Muscle layer of duodenum (tissue), 2 donors: ENCODE measurements around the gene TYMS.

ENCODE experiments used
- H3K27ac ChIP-seq: one replicate; pipeline ENCODE4 v1.7.0; 2013; ENCODE audit warnings: mild to moderate bottlenecking, low read length
- H3K27me3 ChIP-seq: one replicate; pipeline ENCODE4 v1.7.0; 2013; ENCODE audit warnings: low read depth, mild to moderate bottlenecking, control low read depth, low read length
- H3K36me3 ChIP-seq, 2 donors: one replicate each; pipeline ENCODE4 v1.7.0; 2013; ENCODE audit warnings: low read length in 2 of 2, control low read depth in 1 of 2, mild to moderate bottlenecking in 1 of 2; ENCODE audit not compliant: insufficient read depth in 2 of 2, control insufficient read depth in 1 of 2
- H3K4me1 ChIP-seq, 2 donors: one replicate each; pipeline ENCODE4 v1.7.0; 2013; ENCODE audit warnings: low read length in 2 of 2, mild to moderate bottlenecking in 2 of 2, control low read depth in 1 of 2, moderate library complexity in 1 of 2; ENCODE audit not compliant: insufficient read depth in 2 of 2, control insufficient read depth in 1 of 2
- H3K4me3 ChIP-seq, 2 donors: one replicate each; pipeline ENCODE4 v1.7.0; 2013; ENCODE audit warnings: low read length in 2 of 2, low read depth in 1 of 2, mild to moderate bottlenecking in 1 of 2
- H3K9me3 ChIP-seq, 2 donors: one replicate each; pipeline ENCODE4 v1.7.0; 2013; ENCODE audit warnings: low read length in 2 of 2, control low read depth in 1 of 2, mild to moderate bottlenecking in 1 of 2; ENCODE audit not compliant: control insufficient read depth in 1 of 2
- donor health status: healthy.

TYMS gene

GRCh38 chr18:622289-622688 is 35.2 kb upstream of the TYMS start:
- H3K9me3 ChIP-seq: no peaks in the 10 kb centered on the region
- H3K4me1 ChIP-seq: no peaks in the 10 kb centered on the region
- no peaks in the 10 kb centered on the region for H3K27me3 ChIP-seq
- H3K36me3 ChIP-seq: no peaks in the 10 kb centered on the region
- no peak overlapping the region for H3K4me3 ChIP-seq
- H3K27ac ChIP-seq: no peak overlapping the region

GRCh38 chr18:623761-624620 is 33.5 kb upstream of the TYMS start:
- no peaks in the 10 kb centered on the region for H3K27me3 ChIP-seq
- no peaks in the 10 kb centered on the region for H3K9me3 ChIP-seq
- no peaks in the 10 kb centered on the region for H3K36me3 ChIP-seq
- H3K4me3 ChIP-seq: no peak overlapping the region
- H3K4me1 ChIP-seq: no peaks in the 10 kb centered on the region
- no peak overlapping the region for H3K27ac ChIP-seq

- Histone ChIP-seq H3K36me3 (no peaks in the 10 kb centered on the region), H3K4me3 (no peak overlapping the region), H3K4me1 (no peaks in the 10 kb centered on the region), H3K27ac (no peak overlapping the region), H3K9me3 (no peaks in the 10 kb centered on the region), H3K27me3 (no peaks in the 10 kb centered on the region)
These were observed 30.2 kb upstream of the TYMS start for GRCh38 chr18:627231-627630.

- Histone ChIP-seq H3K27ac (no peak overlapping the region), H3K4me1 (no peaks in the 10 kb centered on the region), H3K27me3 (no peaks in the 10 kb centered on the region), H3K4me3 (no peak overlapping the region), H3K9me3 (no peaks in the 10 kb centered on the region), H3K36me3 (no peaks in the 10 kb centered on the region)
These were observed 27.9 kb upstream of the TYMS start for GRCh38 chr18:629269-630150.

- no peaks in the 10 kb centered on the region for H3K27me3 ChIP-seq
- H3K9me3 ChIP-seq: no peaks in the 10 kb centered on the region
- no peaks in the 10 kb centered on the region for H3K4me1 ChIP-seq
- no peak overlapping the region for H3K4me3 ChIP-seq
- no peak overlapping the region for H3K27ac ChIP-seq
- no peaks in the 10 kb centered on the region for H3K36me3 ChIP-seq
These were observed 25.9 kb upstream of the TYMS start for GRCh38 chr18:631560-631959.

GRCh38 chr18:634551-635045 is 22.9 kb upstream of the TYMS start:
- no peak overlapping the region for H3K4me3 ChIP-seq
- H3K9me3 ChIP-seq: no peaks in the 10 kb centered on the region
- no peak overlapping the region for H3K27ac ChIP-seq
- no peaks in the 10 kb centered on the region for H3K4me1 ChIP-seq
- no peaks in the 10 kb centered on the region for H3K27me3 ChIP-seq
- no peaks in the 10 kb centered on the region for H3K36me3 ChIP-seq

- Histone ChIP-seq H3K36me3 (no peaks in the 10 kb centered on the region), H3K27ac (no peak overlapping the region), H3K4me1 (no peaks in the 10 kb centered on the region), H3K4me3 (no peak overlapping the region), H3K9me3 (no peaks in the 10 kb centered on the region), H3K27me3 (no peaks in the 10 kb centered on the region)
These were observed 22.3 kb upstream of the TYMS start for GRCh38 chr18:635171-635570.

GRCh38 chr18:641224-641623 is 16.2 kb upstream of the TYMS start:
- Histone ChIP-seq H3K9me3 (no peaks in the 10 kb centered on the region), H3K27me3 (no peaks in the 10 kb centered on the region), H3K27ac (no peak overlapping the region), H3K36me3 (no peaks in the 10 kb centered on the region), H3K4me1 (no peaks in the 10 kb centered on the region), H3K4me3 (no peak overlapping the region)

GRCh38 chr18:644395-645004 is 13.0 kb upstream of the TYMS start:
- Histone ChIP-seq H3K9me3 (no peaks in the 10 kb centered on the region), H3K27ac (no peak overlapping the region), H3K4me1 (no peaks in the 10 kb centered on the region), H3K36me3 (no peaks in the 10 kb centered on the region), H3K27me3 (no peaks in the 10 kb centered on the region), H3K4me3 (no peak overlapping the region)

- Histone ChIP-seq H3K4me1 (no peaks in the 10 kb centered on the region), H3K27ac (no peak overlapping the region), H3K27me3 (no peaks in the 10 kb centered on the region), H3K36me3 (no peaks in the 10 kb centered on the region), H3K9me3 (no peaks in the 10 kb centered on the region), H3K4me3 (no peak overlapping the region)
These were observed 10.1 kb upstream of the TYMS start for GRCh38 chr18:647304-647703.

GRCh38 chr18:649341-649740 is 8.1 kb upstream of the TYMS start:
- no peaks in the 10 kb centered on the region for H3K4me1 ChIP-seq
- no peak overlapping the region for H3K27ac ChIP-seq
- H3K36me3 ChIP-seq: no peaks in the 10 kb centered on the region
- no peaks in the 10 kb centered on the region for H3K27me3 ChIP-seq
- H3K9me3 ChIP-seq: no peaks in the 10 kb centered on the region
- no peak overlapping the region for H3K4me3 ChIP-seq
